ENCODE data around the gene MACROD2.

Gene MACROD2

GRCh38 chr20:14701326-14701725 lies 706.0 kb downstream of the MACROD2 start:
- no peak overlapping the region for H3K4me3 ChIP-seq (replicated peaks; ENCODE audit: low read depth, low read length)
- DNase-seq (ENCODE audit: extremely low read depth, low read depth), result no peak
- no peak for TF ChIP-seq CTCF (IDR thresholded peaks at IDR 0.05; ENCODE audit: low read depth, low read length, missing control alignments)

- DNase-seq (ENCODE audit: extremely low read depth, low read depth), result no peak
- no peak overlapping the region for H3K4me3 ChIP-seq (replicated peaks; ENCODE audit: low read depth, low read length)
- TF ChIP-seq CTCF (IDR thresholded peaks at IDR 0.05; ENCODE audit: low read depth, low read length, missing control alignments), result no peak
These were observed 711.2 kb downstream of the MACROD2 start for GRCh38 chr20:14706555-14706954.

- no peak overlapping the region for H3K4me3 ChIP-seq (replicated peaks; ENCODE audit: low read depth, low read length)
- no peak for TF ChIP-seq CTCF (IDR thresholded peaks at IDR 0.05; ENCODE audit: low read depth, low read length, missing control alignments)
- DNase-seq (ENCODE audit: extremely low read depth, low read depth), result no peak
These were observed 711.8 kb downstream of the MACROD2 start for GRCh38 chr20:14707026-14707680.

GRCh38 chr20:14707865-14708596 lies 712.7 kb downstream of the MACROD2 start:
- TF ChIP-seq CTCF (IDR thresholded peaks at IDR 0.05; ENCODE audit: low read depth, low read length, missing control alignments), result no peak
- H3K4me3 ChIP-seq (replicated peaks; ENCODE audit: low read depth, low read length), result no peak overlapping the region
- DNase-seq (ENCODE audit: extremely low read depth, low read depth), result no peak

GRCh38 chr20:14709439-14709838 lies 714.1 kb downstream of the MACROD2 start:
- no peak for TF ChIP-seq CTCF (IDR thresholded peaks at IDR 0.05; ENCODE audit: low read depth, low read length, missing control alignments)
- no peak for DNase-seq (ENCODE audit: extremely low read depth, low read depth)
- H3K4me3 ChIP-seq (replicated peaks; ENCODE audit: low read depth, low read length), result no peak overlapping the region

- no peak for TF ChIP-seq CTCF (IDR thresholded peaks at IDR 0.05; ENCODE audit: low read depth, low read length, missing control alignments)
- H3K4me3 ChIP-seq (replicated peaks; ENCODE audit: low read depth, low read length), result no peak overlapping the region
- no peak for DNase-seq (ENCODE audit: extremely low read depth, low read depth)
These were observed 715.6 kb downstream of the MACROD2 start for GRCh38 chr20:14710951-14711350.

Measured in HFF-Myc (cell line).